WTC11 (cell line): ENCODE results near the gene RSPH1. TPM values are rescaled to one million over a fixed set of nuclear protein-coding genes. Genes with fewer than 3 reads are reported as not detected.

Experiments
- ATAC-seq: fragments of 200-7000 bp; cut with Tn5 transposase; 2 replicates; pipeline ENCODE4 v1.10.0; 2021; ENCODE audit warnings: mild to moderate bottlenecking, moderate library complexity
- CTCF ChIA-PET: fragments of 300-600 bp; sonication (Branson Sonifier 250); formaldehyde crosslinking; loops from one replicate; lab custom pipeline; 2021; ENCODE audit warnings: antibody characterized with exemption; lab: Charles Lee
- POLR2A ChIA-PET: fragments of 350-600 bp; sonication (Branson Sonifier 250); formaldehyde crosslinking; loops from one replicate; lab custom pipeline; 2021; ENCODE audit warnings: antibody characterized with exemption; lab: Charles Lee
- DNase-seq: peaks from one replicate; pipeline ENCODE4 v3.0.0; 2021; ENCODE audit warnings: low spot score
- H3K27ac Mint-ChIP-seq: 2 replicates; pipeline ENCODE4 v1.8.0; 2021; ENCODE audit warnings: mixed read lengths
- H3K27me3 Mint-ChIP-seq: 2 replicates; pipeline ENCODE4 v1.8.0; 2021; ENCODE audit warnings: low read depth, mild to moderate bottlenecking, moderate library complexity, mixed read lengths
- H3K36me3 Mint-ChIP-seq: 2 replicates; pipeline ENCODE4 v1.8.0; 2021; ENCODE audit warnings: mixed read lengths
- H3K4me1 Mint-ChIP-seq: 2 replicates; pipeline ENCODE4 v1.8.0; 2022; ENCODE audit warnings: mixed read lengths
- H3K4me3 Mint-ChIP-seq: 2 replicates; pipeline ENCODE4 v1.8.0; 2021; ENCODE audit warnings: mild to moderate bottlenecking, moderate library complexity, mixed read lengths
- H3K9me3 Mint-ChIP-seq: 2 replicates; pipeline ENCODE4 v1.8.0; 2021; ENCODE audit warnings: mixed read lengths
- ATF1 ChIP-seq: sonication (generic); formaldehyde crosslinking; IDR thresholded peaks from 2 replicates; pipeline ENCODE4 v1.8.1; 2023; ENCODE audit warnings: mild to moderate bottlenecking, moderate library complexity, missing genetic modification reagents
- CBFB ChIP-seq: sonication (generic); formaldehyde crosslinking; IDR thresholded peaks from 2 replicates; pipeline ENCODE4 v1.8.1; 2022; ENCODE audit warnings: mild to moderate bottlenecking, low read depth, missing genetic modification reagents
- ELF4 ChIP-seq: sonication (generic); formaldehyde crosslinking; IDR thresholded peaks from 2 replicates; pipeline ENCODE4 v1.8.1; 2022; ENCODE audit warnings: low read depth, mild to moderate bottlenecking, moderate library complexity, missing genetic modification reagents
- ESRRA ChIP-seq: sonication (generic); formaldehyde crosslinking; IDR thresholded peaks from 2 replicates; pipeline ENCODE4 v1.8.1; 2022; ENCODE audit warnings: mild to moderate bottlenecking, missing genetic modification reagents, borderline replicate concordance
- ETV6 ChIP-seq: sonication (generic); formaldehyde crosslinking; IDR thresholded peaks from 2 replicates; pipeline ENCODE4 v1.8.1; 2022; ENCODE audit warnings: mild to moderate bottlenecking, missing genetic modification reagents
- FOXK1 ChIP-seq: sonication (generic); formaldehyde crosslinking; IDR thresholded peaks from 2 replicates; pipeline ENCODE4 v1.8.0; 2022; ENCODE audit warnings: mild to moderate bottlenecking, moderate library complexity, missing genetic modification reagents
- FOXP1 ChIP-seq: sonication (generic); formaldehyde crosslinking; IDR thresholded peaks from 2 replicates; pipeline ENCODE4 v1.8.0; 2022; ENCODE audit warnings: missing genetic modification reagents, mild to moderate bottlenecking, moderate library complexity, borderline replicate concordance
- JUN ChIP-seq: sonication (generic); formaldehyde crosslinking; IDR thresholded peaks from 2 replicates; pipeline ENCODE4 v1.8.0; 2023; ENCODE audit warnings: mild to moderate bottlenecking, missing genetic modification reagents
- NFATC4 ChIP-seq: fragments of 250-450 bp; sonication (Bioruptor Pico); IDR thresholded peaks from 2 replicates; pipeline ENCODE4 v1.9.0; 2021; ENCODE audit warnings: mild to moderate bottlenecking
- NFYB ChIP-seq: sonication (generic); formaldehyde crosslinking; conservative IDR thresholded peaks from 2 replicates; pipeline ENCODE4 v1.8.0; 2022; ENCODE audit warnings: low read depth, missing genetic modification reagents
- PRDM15 ChIP-seq: sonication (generic); formaldehyde crosslinking; IDR thresholded peaks from 2 replicates; pipeline ENCODE4 v1.8.0; 2022; ENCODE audit warnings: missing genetic modification reagents
- PRRX2 ChIP-seq: fragments of 250-450 bp; sonication (Bioruptor Pico); IDR thresholded peaks from 2 replicates; pipeline ENCODE4 v1.8.0; 2021; ENCODE audit warnings: mild to moderate bottlenecking
- RORB ChIP-seq: fragments of 250-450 bp; sonication (Bioruptor Pico); IDR thresholded peaks from 2 replicates; pipeline ENCODE4 v1.9.0; 2021; ENCODE audit warnings: mild to moderate bottlenecking
- SP1 ChIP-seq: sonication (generic); formaldehyde crosslinking; conservative IDR thresholded peaks from 2 replicates; pipeline ENCODE4 v1.8.1; 2022; ENCODE audit warnings: missing genetic modification reagents
- USF2 ChIP-seq: sonication (generic); formaldehyde crosslinking; IDR thresholded peaks from 2 replicates; pipeline ENCODE4 v1.8.1; 2023; ENCODE audit warnings: mild to moderate bottlenecking, missing genetic modification reagents, moderate library complexity
- ZBTB21 ChIP-seq: sonication (generic); formaldehyde crosslinking; IDR thresholded peaks from 2 replicates; pipeline ENCODE4 v1.8.1; 2023; ENCODE audit warnings: mild to moderate bottlenecking, missing genetic modification reagents, borderline replicate concordance
- ZNF219 ChIP-seq: sonication (generic); formaldehyde crosslinking; IDR thresholded peaks from 2 replicates; pipeline ENCODE4 v1.8.0; 2023; ENCODE audit warnings: missing genetic modification reagents, mild to moderate bottlenecking, borderline replicate concordance
- ZNF317 ChIP-seq: sonication (generic); formaldehyde crosslinking; IDR thresholded peaks from 2 replicates; pipeline ENCODE4 v1.8.1; 2023; ENCODE audit warnings: low read depth, mild to moderate bottlenecking, moderate library complexity, missing genetic modification reagents, borderline replicate concordance
- ZNF423 ChIP-seq: fragments of 250-450 bp; sonication (Bioruptor Pico); IDR thresholded peaks from 2 replicates; pipeline ENCODE4 v2.1.2; 2022; ENCODE audit warnings: mild to moderate bottlenecking, moderate library complexity
- ZNF425 ChIP-seq: fragments of 250-450 bp; sonication (Bioruptor Pico); conservative IDR thresholded peaks from 2 replicates; pipeline ENCODE4 v1.9.0; 2021; ENCODE audit warnings: mild to moderate bottlenecking
- ZNF512 ChIP-seq: sonication (generic); formaldehyde crosslinking; IDR thresholded peaks from 2 replicates; pipeline ENCODE4 v1.8.1; 2022; ENCODE audit warnings: missing genetic modification reagents, borderline replicate concordance
- total RNA-seq: library from RNA; stranded (reverse); gene quantifications from 3 replicates; pipeline ENCODE4 v1.2.3, GENCODE V29; 2021
- TF ChIP-seq, protein P1 (sequence below): fragments of 200-600 bp; IDR thresholded peaks from 2 replicates; pipeline ENCODE4 v1.8.0; 2022; ENCODE audit warnings: antibody characterized with exemption
- TF ChIP-seq, protein P2 (sequence below): sonication (generic); formaldehyde crosslinking; IDR thresholded peaks from 2 replicates; pipeline ENCODE4 v1.8.1; 2023; ENCODE audit warnings: mild to moderate bottlenecking, moderate library complexity, missing genetic modification reagents
- TF ChIP-seq, protein P3 (sequence below): sonication (generic); formaldehyde crosslinking; IDR thresholded peaks from 2 replicates; pipeline ENCODE4 v1.8.1; 2022; ENCODE audit warnings: mild to moderate bottlenecking, moderate library complexity, missing genetic modification reagents

RSPH1 gene
- total RNA-seq, 1 experiment from 2014 or later, result 0.11 TPM

- TF ChIP-seq USF2 (CRISPR knock-in tag), result no peak
- no peak for TF ChIP-seq PRDM15 (CRISPR knock-in tag)
- no peak for TF ChIP-seq FOXK1 (CRISPR knock-in tag)
Observed at GRCh38 chr21:42486531-42486930, 9.5 kb downstream of the RSPH1 start (continued).

- CTCF ChIA-PET, result no interaction called here
- Mint-ChIP-seq H3K9me3 (peaks cover 11% of the 10 kb centered on the region; the same call in 1 of the 2 replicates), H3K27ac (no peak overlapping the region)
Observed at GRCh38 chr21:42486072-42486471, 10.0 kb downstream of the RSPH1 start.

GRCh38 chr21:42484966-42485365 is 11.1 kb downstream of the RSPH1 start:
- ChIA-PET CTCF (interaction anchor here (0.5 to 1.1 kb wide), 2 partner anchors 73 to 176 kb away, joined by 3 to 6 read pairs; no protein-coding TSS in a partner anchor), POLR2A (no interaction called here)
- H3K4me3 Mint-ChIP-seq, result no peak overlapping the region
- peaks cover 11% of the 10 kb centered on the region; the same call in 1 of the 2 replicates for H3K9me3 Mint-ChIP-seq
- no peak overlapping the region for H3K27ac Mint-ChIP-seq
- H3K4me1 Mint-ChIP-seq, result no peaks in the 10 kb centered on the region
- DNase-seq (no peak), ATAC-seq (no peak)
- peaks cover 6% of the 10 kb centered on the region; the same call in 1 of the 2 replicates for H3K27me3 Mint-ChIP-seq
- no peaks in the 10 kb centered on the region for H3K36me3 Mint-ChIP-seq
- no peak for TF ChIP-seq ZBTB21 (CRISPR knock-in tag)
- no peak for TF ChIP-seq ZNF423
- TF ChIP-seq, protein P1, sequence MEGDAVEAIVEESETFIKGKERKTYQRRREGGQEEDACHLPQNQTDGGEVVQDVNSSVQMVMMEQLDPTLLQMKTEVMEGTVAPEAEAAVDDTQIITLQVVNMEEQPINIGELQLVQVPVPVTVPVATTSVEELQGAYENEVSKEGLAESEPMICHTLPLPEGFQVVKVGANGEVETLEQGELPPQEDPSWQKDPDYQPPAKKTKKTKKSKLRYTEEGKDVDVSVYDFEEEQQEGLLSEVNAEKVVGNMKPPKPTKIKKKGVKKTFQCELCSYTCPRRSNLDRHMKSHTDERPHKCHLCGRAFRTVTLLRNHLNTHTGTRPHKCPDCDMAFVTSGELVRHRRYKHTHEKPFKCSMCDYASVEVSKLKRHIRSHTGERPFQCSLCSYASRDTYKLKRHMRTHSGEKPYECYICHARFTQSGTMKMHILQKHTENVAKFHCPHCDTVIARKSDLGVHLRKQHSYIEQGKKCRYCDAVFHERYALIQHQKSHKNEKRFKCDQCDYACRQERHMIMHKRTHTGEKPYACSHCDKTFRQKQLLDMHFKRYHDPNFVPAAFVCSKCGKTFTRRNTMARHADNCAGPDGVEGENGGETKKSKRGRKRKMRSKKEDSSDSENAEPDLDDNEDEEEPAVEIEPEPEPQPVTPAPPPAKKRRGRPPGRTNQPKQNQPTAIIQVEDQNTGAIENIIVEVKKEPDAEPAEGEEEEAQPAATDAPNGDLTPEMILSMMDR, result no peak
- TF ChIP-seq ATF1 (CRISPR knock-in tag), result no peak
- no peak for TF ChIP-seq ELF4
- no peak for TF ChIP-seq ETV6 (CRISPR knock-in tag)
- TF ChIP-seq ESRRA, result no peak
- no peak for TF ChIP-seq ZNF425
- TF ChIP-seq ZNF317 (CRISPR knock-in tag), result no peak
- TF ChIP-seq PRRX2 (CRISPR knock-in tag), result no peak
- TF ChIP-seq NFYB (CRISPR knock-in tag), result no peak
- TF ChIP-seq CBFB (CRISPR knock-in tag), result no peak
- TF ChIP-seq FOXP1 (CRISPR knock-in tag), result no peak
- TF ChIP-seq, protein P2, sequence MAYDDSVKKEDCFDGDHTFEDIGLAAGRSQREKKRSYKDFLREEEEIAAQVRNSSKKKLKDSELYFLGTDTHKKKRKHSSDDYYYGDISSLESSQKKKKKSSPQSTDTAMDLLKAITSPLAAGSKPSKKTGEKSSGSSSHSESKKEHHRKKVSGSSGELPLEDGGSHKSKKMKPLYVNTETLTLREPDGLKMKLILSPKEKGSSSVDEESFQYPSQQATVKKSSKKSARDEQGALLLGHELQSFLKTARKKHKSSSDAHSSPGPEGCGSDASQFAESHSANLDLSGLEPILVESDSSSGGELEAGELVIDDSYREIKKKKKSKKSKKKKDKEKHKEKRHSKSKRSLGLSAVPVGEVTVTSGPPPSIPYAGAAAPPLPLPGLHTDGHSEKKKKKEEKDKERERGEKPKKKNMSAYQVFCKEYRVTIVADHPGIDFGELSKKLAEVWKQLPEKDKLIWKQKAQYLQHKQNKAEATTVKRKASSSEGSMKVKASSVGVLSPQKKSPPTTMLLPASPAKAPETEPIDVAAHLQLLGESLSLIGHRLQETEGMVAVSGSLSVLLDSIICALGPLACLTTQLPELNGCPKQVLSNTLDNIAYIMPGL, result no peak
- TF ChIP-seq, protein P3, sequence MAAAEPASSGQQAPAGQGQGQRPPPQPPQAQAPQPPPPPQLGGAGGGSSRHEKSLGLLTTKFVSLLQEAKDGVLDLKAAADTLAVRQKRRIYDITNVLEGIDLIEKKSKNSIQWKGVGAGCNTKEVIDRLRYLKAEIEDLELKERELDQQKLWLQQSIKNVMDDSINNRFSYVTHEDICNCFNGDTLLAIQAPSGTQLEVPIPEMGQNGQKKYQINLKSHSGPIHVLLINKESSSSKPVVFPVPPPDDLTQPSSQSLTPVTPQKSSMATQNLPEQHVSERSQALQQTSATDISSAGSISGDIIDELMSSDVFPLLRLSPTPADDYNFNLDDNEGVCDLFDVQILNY, result no peak
- no peak for TF ChIP-seq ZNF512

More at GRCh38 chr21:42486072-42486471, 10.0 kb downstream of the RSPH1 start:
- POLR2A ChIA-PET, result no interaction called here
- DNase-seq (no peak), ATAC-seq (no peak)
- no peak overlapping the region for H3K4me3 Mint-ChIP-seq
- no peaks in the 10 kb centered on the region for H3K36me3 Mint-ChIP-seq
- H3K4me1 Mint-ChIP-seq, result peaks cover 6% of the 10 kb centered on the region
- peaks cover 6% of the 10 kb centered on the region; the same call in 1 of the 2 replicates for H3K27me3 Mint-ChIP-seq
- TF ChIP-seq SP1 (CRISPR knock-in tag) (no peak), JUN (no peak), RORB (CRISPR knock-in tag) (no peak), ZNF219 (CRISPR knock-in tag) (no peak), NFATC4 (CRISPR knock-in tag) (no peak)
